B cell (primary cell): ENCODE measurements around the gene ZC3H18. TPM values are rescaled to one million over a fixed set of nuclear protein-coding genes. Genes with fewer than 3 reads are reported as not detected.

Experiments
- ATAC-seq: fragments of 200-7000 bp; cut with Tn5 transposase; one replicate; pipeline ENCODE4 v1.10.0; 2021; ENCODE audit warnings: low read depth, mild to moderate bottlenecking, moderate number of reproducible peaks, moderate library complexity
- CTCF ChIA-PET: fragments of 350-600 bp; sonication (Branson Sonifier 250); formaldehyde crosslinking; loops from one replicate; lab custom pipeline; 2021; ENCODE audit warnings: antibody characterized with exemption, inconsistent platforms; lab: Charles Lee
- POLR2A ChIA-PET: fragments of 350-600 bp; sonication (Branson Sonifier 250); formaldehyde crosslinking; loops from one replicate; lab custom pipeline; 2021; ENCODE audit warnings: antibody characterized with exemption; lab: Charles Lee
- DNase-seq: peaks from one replicate; pipeline ENCODE4 v3.0.0; 2013
- H2AFZ ChIP-seq: 2 replicates; pipeline ENCODE4 v1.6.1; 2012; ENCODE audit warnings: mild to moderate bottlenecking, low read depth, low read length; ENCODE audit not compliant: insufficient read depth, poor library complexity, severe bottlenecking
- H3K27ac ChIP-seq, 2 donors: 1 replicate in 1 of 2; 2 replicates in 1 of 2; pipeline ENCODE4 v1.5.1; 2012 to 2013; ENCODE audit warnings: low read length in 2 of 2, mild to moderate bottlenecking in 2 of 2, moderate library complexity in 1 of 2
- H3K27me3 ChIP-seq, 4 experiments: fragments of 200-600 bp in 1 of 4; sonication (generic) in 1 of 4; replicated peaks in 1 of 4; 1 replicate in 2 of 4; 2 replicates in 2 of 4; pipeline versions ENCODE4 v1.6.1 to v1.7.0; 2013 to 2016; ENCODE audit warnings: low read length in 3 of 4, mild to moderate bottlenecking in 2 of 4, mixed read lengths in 1 of 4, moderate library complexity in 1 of 4; ENCODE audit not compliant: insufficient read depth in 4 of 4, control insufficient read depth in 3 of 4; ENCODE audit errors: control extremely low read depth in 1 of 4
- H3K36me3 ChIP-seq, 2 experiments: replicated peaks in 1 of 2; 1 replicate in 1 of 2; 2 replicates in 1 of 2; pipeline versions ENCODE4 v1.6.1 to v1.7.1; 2013; ENCODE audit warnings: low read length in 1 of 2; ENCODE audit not compliant: insufficient read depth in 2 of 2, control insufficient read depth in 1 of 2; ENCODE audit errors: control extremely low read depth in 1 of 2, extremely low read depth in 1 of 2
- H3K4me1 ChIP-seq, 2 donors: fragments of 200-600 bp in 1 of 2; sonication (generic) in 1 of 2; 1 replicate in 1 of 2; 2 replicates in 1 of 2; pipeline versions ENCODE4 v1.5.1 to v1.6.1; 2013 to 2017; ENCODE audit warnings: low read length in 2 of 2; ENCODE audit not compliant: control insufficient read depth in 2 of 2, insufficient read depth in 2 of 2
- H3K4me2 ChIP-seq: replicated peaks from 2 replicates; pipeline ENCODE3; 2012; ENCODE audit warnings: mild to moderate bottlenecking, low read depth, low read length; ENCODE audit not compliant: poor library complexity, severe bottlenecking
- H3K4me3 ChIP-seq, 5 experiments: fragments of 200-600 bp in 1 of 5; sonication (generic) in 1 of 5; 1 replicate in 3 of 5; 2 replicates in 2 of 5; pipeline versions ENCODE4 v1.5.1 to v1.7.0; 2011 to 2016; ENCODE audit warnings: low read length in 4 of 5, mild to moderate bottlenecking in 4 of 5, low read depth in 2 of 5, control low read depth in 1 of 5, moderate library complexity in 1 of 5; ENCODE audit not compliant: insufficient read depth in 1 of 5; ENCODE audit errors: control extremely low read depth in 1 of 5, extremely low read depth in 1 of 5
- H3K79me2 ChIP-seq: fragments of 200-600 bp; sonication (generic); one replicate; pipeline ENCODE4 v1.6.0; 2016; ENCODE audit warnings: low read length; ENCODE audit not compliant: control insufficient read depth, insufficient read depth
- H3K9ac ChIP-seq: fragments of 200-600 bp; sonication (generic); 2 replicates; pipeline ENCODE4 v1.6.1; 2017; ENCODE audit warnings: mild to moderate bottlenecking, low read length, moderate library complexity
- H3K9me3 ChIP-seq, 3 donors: one replicate each; pipeline versions ENCODE4 v1.6.1 to v1.7.1; 2013; ENCODE audit warnings: low read length in 2 of 3; ENCODE audit not compliant: control insufficient read depth in 2 of 3, insufficient read depth in 1 of 3; ENCODE audit errors: control extremely low read depth in 1 of 3
- H4K20me1 ChIP-seq: 2 replicates; pipeline ENCODE4 v1.6.0; 2012; ENCODE audit warnings: mild to moderate bottlenecking, low read length; ENCODE audit not compliant: insufficient read depth, control insufficient read depth, poor library complexity, severe bottlenecking
- H3K27ac Mint-ChIP-seq: one replicate; pipeline ENCODE4 v1.8.0; 2021; ENCODE audit warnings: mixed read lengths
- H3K27me3 Mint-ChIP-seq: one replicate; pipeline ENCODE4 v1.8.0; 2021; ENCODE audit warnings: mixed read lengths
- H3K4me1 Mint-ChIP-seq: one replicate; pipeline ENCODE4 v1.8.0; 2021; ENCODE audit warnings: mixed read lengths
- H3K4me3 Mint-ChIP-seq: one replicate; pipeline ENCODE4 v1.8.0; 2021; ENCODE audit warnings: mixed read lengths
- H3K9me3 Mint-ChIP-seq: one replicate; pipeline ENCODE4 v1.8.0; 2022; ENCODE audit warnings: mixed read lengths; ENCODE audit not compliant: insufficient read depth
- EZH2 ChIP-seq: IDR thresholded peaks from 2 replicates; pipeline ENCODE4 v1.6.1; 2012; ENCODE audit warnings: borderline replicate concordance, low read depth, mild to moderate bottlenecking, moderate library complexity, low read length; ENCODE audit not compliant: insufficient read depth, poor library complexity, severe bottlenecking
- WGBS: methylation state at CpG from one replicate; pipeline ENCODE4 v1.1.5; 2013; ENCODE audit warnings: missing lambda C conversion rate; ENCODE audit not compliant: insufficient coverage; 5-methylcytosine and 5-hydroxymethylcytosine counted together
- intact Hi-C: fragments of 100-400 bp; cut with micrococcal nuclease; formaldehyde crosslinking; loops from one replicate; pipeline ENCODE4 v1.10.0; 2022
- polyA plus RNA-seq: library from polyadenylated mRNA; depleted of rRNA; stranded (reverse); fragments of >200 nt; gene quantifications from 2 replicates; pipeline ENCODE4 v1.2.3, GENCODE V29; 2012
- total RNA-seq, 2 donors: library from RNA; stranded (reverse); fragments of 120-200 nt in 1 of 2; gene quantifications; 1 replicate in 1 of 2; 2 replicates in 1 of 2; pipeline versions ENCODE4 v1.2.3 to v1.2.4, GENCODE V29; 2013 to 2022
- TF ChIP-seq, protein P1 (sequence below): fragments of 200-600 bp; IDR thresholded peaks from one replicate; pipeline ENCODE4 v1.8.0; 2022; ENCODE audit warnings: antibody characterized with exemption, mild to moderate bottlenecking

ZC3H18 gene
- total and polyA plus RNA-seq, 2 donors (not counting 1 experiment from before 2014, with no cell fraction given) = 40.4 to 74.2 TPM

DNA sequence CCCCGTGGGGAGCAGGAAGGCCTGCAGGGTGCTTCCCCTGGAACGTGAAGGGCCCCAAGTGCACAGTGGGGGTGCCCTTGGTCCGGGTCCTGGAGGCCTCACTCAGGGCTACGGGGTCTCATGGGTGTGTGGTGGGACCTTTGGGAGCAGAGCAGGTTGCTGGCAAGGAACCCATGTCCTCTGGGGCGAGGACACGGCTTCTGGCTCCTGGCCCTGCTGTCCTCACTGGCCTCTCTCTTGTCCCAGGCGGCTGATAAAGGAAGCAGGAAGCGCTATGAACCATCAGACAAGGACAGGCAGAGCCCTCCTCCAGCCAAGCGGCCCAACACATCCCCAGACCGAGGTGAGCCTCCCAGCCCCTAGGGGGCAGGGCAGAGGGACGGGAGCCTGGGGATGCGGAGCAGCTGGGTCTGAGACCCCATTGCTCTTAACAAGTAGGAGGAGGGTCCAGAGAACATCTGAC is 58.3 kb downstream of the ZC3H18 start:
- CTCF ChIA-PET = no interaction called here
- H3K4me1 Mint-ChIP-seq = peaks cover 9% of the 10 kb centered on the region
- no peaks in the 10 kb centered on the region for H3K9me3 Mint-ChIP-seq
- no peak overlapping the region for H3K27ac Mint-ChIP-seq
- H3K4me1 ChIP-seq = peaks cover 5 to 7% of the 10 kb centered on the region in 2 donors
- no peaks in the 10 kb centered on the region for H3K9me3 ChIP-seq
- ATAC-seq = no peak
- no peak overlapping the region for H3K4me2 ChIP-seq
- H2AFZ ChIP-seq = no peak overlapping the region
- no peaks in the 10 kb centered on the region for H3K27me3 ChIP-seq
- no peak overlapping the region for H3K4me3 ChIP-seq
- POLR2A ChIA-PET = no interaction called here
- H4K20me1 ChIP-seq = peaks cover 8% of the 10 kb centered on the region
- TF ChIP-seq, protein P1, sequence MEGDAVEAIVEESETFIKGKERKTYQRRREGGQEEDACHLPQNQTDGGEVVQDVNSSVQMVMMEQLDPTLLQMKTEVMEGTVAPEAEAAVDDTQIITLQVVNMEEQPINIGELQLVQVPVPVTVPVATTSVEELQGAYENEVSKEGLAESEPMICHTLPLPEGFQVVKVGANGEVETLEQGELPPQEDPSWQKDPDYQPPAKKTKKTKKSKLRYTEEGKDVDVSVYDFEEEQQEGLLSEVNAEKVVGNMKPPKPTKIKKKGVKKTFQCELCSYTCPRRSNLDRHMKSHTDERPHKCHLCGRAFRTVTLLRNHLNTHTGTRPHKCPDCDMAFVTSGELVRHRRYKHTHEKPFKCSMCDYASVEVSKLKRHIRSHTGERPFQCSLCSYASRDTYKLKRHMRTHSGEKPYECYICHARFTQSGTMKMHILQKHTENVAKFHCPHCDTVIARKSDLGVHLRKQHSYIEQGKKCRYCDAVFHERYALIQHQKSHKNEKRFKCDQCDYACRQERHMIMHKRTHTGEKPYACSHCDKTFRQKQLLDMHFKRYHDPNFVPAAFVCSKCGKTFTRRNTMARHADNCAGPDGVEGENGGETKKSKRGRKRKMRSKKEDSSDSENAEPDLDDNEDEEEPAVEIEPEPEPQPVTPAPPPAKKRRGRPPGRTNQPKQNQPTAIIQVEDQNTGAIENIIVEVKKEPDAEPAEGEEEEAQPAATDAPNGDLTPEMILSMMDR = no peak
- no peak for TF ChIP-seq EZH2
- no peak overlapping the region for H3K4me3 Mint-ChIP-seq
- no peak overlapping the region for H3K9ac ChIP-seq
- intact Hi-C loops = no loop called here
- peak; percentile 34 for DNase-seq
- peaks cover 0 to 74% of the 10 kb centered on the region in 2 experiments for H3K36me3 ChIP-seq
- no peaks in the 10 kb centered on the region for H3K79me2 ChIP-seq
- H3K27me3 Mint-ChIP-seq = no peaks in the 10 kb centered on the region
- 90% methylated on average over 12 of the region's 12 CpGs for WGBS
- H3K27ac ChIP-seq = no peak overlapping the region

DNA sequence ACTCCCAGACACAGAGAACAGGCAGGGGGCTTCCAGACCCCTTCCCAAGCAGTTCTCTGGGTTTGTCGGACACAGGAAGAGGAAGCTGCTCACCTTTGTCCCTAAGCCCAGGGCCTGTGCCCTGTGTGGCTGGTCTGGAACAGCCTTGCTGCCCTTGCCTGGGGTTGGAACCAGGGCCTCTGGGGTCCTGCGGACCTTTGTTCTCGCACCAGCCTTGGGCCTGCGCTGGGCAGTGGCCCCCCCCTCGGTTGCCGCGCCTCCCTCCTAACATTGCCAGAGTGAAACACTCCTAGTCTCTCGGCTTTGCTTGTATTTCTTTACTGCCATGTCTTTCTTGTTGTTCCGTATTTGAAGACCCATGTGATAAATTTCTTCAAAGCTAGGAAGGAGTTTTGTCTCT is 59.6 kb downstream of the ZC3H18 start:
- peaks cover 17% of the 10 kb centered on the region for H3K4me1 Mint-ChIP-seq
- H3K27ac Mint-ChIP-seq = no peak overlapping the region
- DNase-seq (no peak), ATAC-seq (no peak)
- ChIA-PET CTCF (no interaction called here), POLR2A (interaction anchor here (0.6 kb wide), 2 partner anchors 49 to 175 kb away, joined by 5 to 7 read pairs; no protein-coding TSS in a partner anchor)
- WGBS = 94% methylated on average over 8 of the region's 9 CpGs
- H4K20me1 ChIP-seq = peaks cover under 1% of the 10 kb centered on the region
- H3K36me3 ChIP-seq = peaks cover 0 to 61% of the 10 kb centered on the region in 2 experiments
- H3K4me1 ChIP-seq = peaks cover 9 to 20% of the 10 kb centered on the region in 2 donors
- H3K4me2 ChIP-seq = no peak overlapping the region
- no peak overlapping the region for H3K9ac ChIP-seq
- no peaks in the 10 kb centered on the region for H3K79me2 ChIP-seq
- no peaks in the 10 kb centered on the region for H3K9me3 Mint-ChIP-seq
- no peaks in the 10 kb centered on the region for H3K27me3 Mint-ChIP-seq
- H3K4me3 Mint-ChIP-seq = no peak overlapping the region
- no peaks in the 10 kb centered on the region for H3K27me3 ChIP-seq
- no peak overlapping the region for H3K27ac ChIP-seq
- no peak overlapping the region for H3K4me3 ChIP-seq
- H2AFZ ChIP-seq = no peak overlapping the region
- TF ChIP-seq, protein P1 = no peak
- no peak for TF ChIP-seq EZH2
- intact Hi-C loops = loop anchor here (5.0 to 10.0 kb wide), 2 partner anchors 155 to 178 kb away; partner anchors contain the start of genes PIEZO1 and ZFPM1
- no peaks in the 10 kb centered on the region for H3K9me3 ChIP-seq
